SU-DHL-6 (cell line): ENCODE data around the gene MTERF1.

Experiments
- H2AFZ ChIP-seq: fragments of 200-600 bp; sonication (generic); 2 replicates; pipeline ENCODE4 v1.6.1; 2014; ENCODE audit warnings: low read depth, mild to moderate bottlenecking, moderate library complexity, mixed read lengths, antibody characterized with exemption, low read length; ENCODE audit not compliant: severe bottlenecking
- H3F3A ChIP-seq: fragments of 200-600 bp; shearing (Covaris generic); 2 replicates; pipeline ENCODE4 v1.6.0; 2016; ENCODE audit warnings: antibody characterized with exemption, mild to moderate bottlenecking; ENCODE audit not compliant: insufficient read depth
- H3K27ac ChIP-seq: fragments of 200-600 bp; sonication (generic); 2 replicates; pipeline ENCODE4 v1.5.1; 2016; ENCODE audit warnings: low read depth, mild to moderate bottlenecking, low read length, moderate library complexity, mixed read lengths
- H3K27me3 ChIP-seq: fragments of 200-600 bp; sonication (generic), shearing (Covaris generic); 2 replicates; pipeline ENCODE4 v1.6.0; 2014; ENCODE audit warnings: mild to moderate bottlenecking, low read length
- H3K36me3 ChIP-seq: fragments of 200-600 bp; sonication (generic); 2 replicates; pipeline ENCODE4 v1.6.1; 2014; ENCODE audit warnings: mild to moderate bottlenecking, low read length, mixed read lengths
- H3K4me2 ChIP-seq: fragments of 300-600, 200-600 bp; shearing (Covaris generic), sonication (generic); 2 replicates; pipeline ENCODE4 v1.6.0; 2014; ENCODE audit warnings: low read length, low read depth, mild to moderate bottlenecking; ENCODE audit not compliant: poor library complexity, severe bottlenecking
- H3K4me3 ChIP-seq: fragments of 200-600 bp; sonication (generic); 2 replicates; pipeline ENCODE4 v1.5.1; 2014; ENCODE audit warnings: antibody characterized with exemption, low read length, mild to moderate bottlenecking, mixed read lengths; ENCODE audit not compliant: insufficient read depth, poor library complexity, severe bottlenecking
- H3K79me2 ChIP-seq: fragments of 200-600 bp; sonication (generic); 2 replicates; pipeline ENCODE4 v1.6.1; 2014; ENCODE audit warnings: mild to moderate bottlenecking, low read length, moderate library complexity; ENCODE audit not compliant: insufficient read depth
- H3K9ac ChIP-seq: fragments of 200-600 bp; sonication (generic); 2 replicates; pipeline ENCODE4 v1.7.0; 2014; ENCODE audit warnings: mild to moderate bottlenecking, low read length
- H3K9me2 ChIP-seq: fragments of 200-600 bp; sonication (generic); replicated peaks from 2 replicates; pipeline ENCODE4 v1.6.1; 2014; ENCODE audit warnings: low read length; ENCODE audit not compliant: insufficient read depth
- H3K9me3 ChIP-seq: fragments of 200-600 bp; sonication (generic); 2 replicates; pipeline ENCODE4 v1.6.1; 2014; ENCODE audit warnings: low read length, mixed read lengths; ENCODE audit not compliant: insufficient read depth
- H4K20me1 ChIP-seq: fragments of 200-600 bp; sonication (generic); 2 replicates; pipeline ENCODE4 v1.6.1; 2014; ENCODE audit warnings: low read depth, mild to moderate bottlenecking, antibody characterized with exemption, low read length, moderate library complexity, mixed read lengths
- CTCF ChIP-seq: fragments of 200-600 bp; sonication (generic); IDR thresholded peaks from one replicate; pipeline ENCODE4 v1.5.1; 2017; ENCODE audit warnings: antibody characterized with exemption, mild to moderate bottlenecking, low read length, moderate library complexity; ENCODE audit not compliant: insufficient read depth, poor library complexity, severe bottlenecking
- EZH2phosphoT487 ChIP-seq: fragments of 200-600 bp; sonication (generic), shearing (Covaris generic); conservative IDR thresholded peaks from 2 replicates; pipeline ENCODE4 v1.6.1; 2018; ENCODE audit warnings: mild to moderate bottlenecking, antibody characterized with exemption, low read length, moderate library complexity, mixed read lengths

MTERF1 gene

GRCh38 chr7:91852263-91852741 lies 28.2 kb downstream of the MTERF1 start:
- H3K36me3 ChIP-seq, result no peaks in the 10 kb centered on the region
- no peak for TF ChIP-seq EZH2phosphoT487
- peak; percentile 67 for TF ChIP-seq CTCF

GRCh38 chr7:91850455-91850854 lies 30.0 kb downstream of the MTERF1 start:
- no peak overlapping the region for H3K4me3 ChIP-seq

More at GRCh38 chr7:91852263-91852741, 28.2 kb downstream of the MTERF1 start:
- H3K9ac ChIP-seq, result no peak overlapping the region
- no peak overlapping the region for H3K4me3 ChIP-seq
- no peak overlapping the region for H2AFZ ChIP-seq
- no peaks in the 10 kb centered on the region for H3K9me3 ChIP-seq
- H3K27me3 ChIP-seq, result no peaks in the 10 kb centered on the region
- H3K27ac ChIP-seq, result no peak overlapping the region
- H3F3A ChIP-seq, result no peaks in the 10 kb centered on the region
- no peak overlapping the region for H3K4me2 ChIP-seq
- H4K20me1 ChIP-seq, result peaks cover 8% of the 10 kb centered on the region; the same call in 1 of the 2 replicates
- H3K9me2 ChIP-seq, result no peaks in the 10 kb centered on the region
- no peaks in the 10 kb centered on the region for H3K79me2 ChIP-seq

GRCh38 chr7:91847876-91848588 lies 32.5 kb downstream of the MTERF1 start:
- no peaks in the 10 kb centered on the region for H3K9me3 ChIP-seq
- H3K4me3 ChIP-seq, result no peak overlapping the region
- no peak overlapping the region for H3K4me2 ChIP-seq
- H3K79me2 ChIP-seq, result no peaks in the 10 kb centered on the region
- H3K9me2 ChIP-seq, result no peaks in the 10 kb centered on the region
- H3K27me3 ChIP-seq, result no peaks in the 10 kb centered on the region
- no peaks in the 10 kb centered on the region for H3K36me3 ChIP-seq
- no peak overlapping the region for H3K9ac ChIP-seq
- H4K20me1 ChIP-seq, result 0 out of 2 replicates have a peak, but pooled peaks cover 5% of the 10 kb centered on the region
- no peak overlapping the region for H2AFZ ChIP-seq
- TF ChIP-seq CTCF (no peak), EZH2phosphoT487 (no peak)
- H3K27ac ChIP-seq, result no peak overlapping the region
- no peaks in the 10 kb centered on the region for H3F3A ChIP-seq

More at GRCh38 chr7:91850455-91850854, 30.0 kb downstream of the MTERF1 start:
- Histone ChIP-seq H3K27ac (no peak overlapping the region), H2AFZ (no peak overlapping the region), H3K79me2 (no peaks in the 10 kb centered on the region), H3K4me2 (no peak overlapping the region), H3K9me3 (no peaks in the 10 kb centered on the region), H3K9ac (no peak overlapping the region), H3K9me2 (no peaks in the 10 kb centered on the region), H4K20me1 (0 out of 2 replicates have a peak, but pooled peaks cover 8% of the 10 kb centered on the region), H3K36me3 (no peaks in the 10 kb centered on the region), H3F3A (no peaks in the 10 kb centered on the region), H3K27me3 (no peaks in the 10 kb centered on the region)
- TF ChIP-seq CTCF, result no peak
- no peak for TF ChIP-seq EZH2phosphoT487
